BE2C (cell line): ENCODE results near the gene COL8A1.

Experiments used
- DNase-seq: peaks from one replicate; pipeline ENCODE4 v3.0.0-alpha.2; 2020
- H3K27me3 ChIP-seq: fragments of 250-450 bp; sonication (Bioruptor Pico); 2 replicates; pipeline ENCODE4 v1.5.1; 2020; ENCODE audit warnings: mild to moderate bottlenecking
- H3K36me3 ChIP-seq: fragments of 250-450 bp; sonication (Bioruptor Pico); 2 replicates; pipeline ENCODE4 v1.5.1; 2020; ENCODE audit warnings: mild to moderate bottlenecking
- H3K4me1 ChIP-seq: fragments of 250-450 bp; sonication (Bioruptor Pico); 2 replicates; pipeline ENCODE4 v1.5.1; 2020
- H3K4me3 ChIP-seq: 2 replicates; pipeline ENCODE4 v1.5.1; 2011; ENCODE audit warnings: low read depth, low read length
- H3K9me3 ChIP-seq: fragments of 250-450 bp; sonication (Bioruptor Pico); 2 replicates; pipeline ENCODE4 v1.5.1; 2020
- TF ChIP-seq, protein P1 (sequence below): IDR thresholded peaks from 2 replicates; pipeline ENCODE4 v1.5.1; 2012; ENCODE audit warnings: mild to moderate bottlenecking, low read depth, low read length

COL8A1 gene

DNA sequence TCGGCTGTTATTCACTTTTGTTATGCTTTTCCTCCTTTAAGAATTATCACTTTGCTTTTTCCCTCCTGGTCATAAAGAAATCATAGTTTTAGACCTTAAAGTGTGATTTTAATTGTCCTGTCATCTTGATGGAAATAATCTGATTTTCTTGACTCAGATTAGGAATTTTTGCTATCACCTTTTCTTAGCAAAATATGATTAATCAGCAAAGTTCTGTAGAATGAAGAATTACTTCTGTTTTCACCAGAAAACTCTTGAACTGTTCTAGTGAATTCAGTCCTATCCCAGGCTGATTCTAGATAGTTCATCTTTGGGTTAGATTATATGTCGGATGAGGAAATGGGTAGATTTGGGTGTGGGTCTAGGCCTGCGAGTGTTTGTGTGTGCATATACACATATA, 191.4 kb downstream of the COL8A1 start:
- DNase-seq, result no peak
- H3K9me3 ChIP-seq, result no peaks in the 10 kb centered on the region
- H3K27me3 ChIP-seq, result no peaks in the 10 kb centered on the region
- H3K4me3 ChIP-seq, result no peak overlapping the region
- peaks cover 5% of the 10 kb centered on the region for H3K4me1 ChIP-seq
- no peaks in the 10 kb centered on the region for H3K36me3 ChIP-seq
- TF ChIP-seq, protein P1, sequence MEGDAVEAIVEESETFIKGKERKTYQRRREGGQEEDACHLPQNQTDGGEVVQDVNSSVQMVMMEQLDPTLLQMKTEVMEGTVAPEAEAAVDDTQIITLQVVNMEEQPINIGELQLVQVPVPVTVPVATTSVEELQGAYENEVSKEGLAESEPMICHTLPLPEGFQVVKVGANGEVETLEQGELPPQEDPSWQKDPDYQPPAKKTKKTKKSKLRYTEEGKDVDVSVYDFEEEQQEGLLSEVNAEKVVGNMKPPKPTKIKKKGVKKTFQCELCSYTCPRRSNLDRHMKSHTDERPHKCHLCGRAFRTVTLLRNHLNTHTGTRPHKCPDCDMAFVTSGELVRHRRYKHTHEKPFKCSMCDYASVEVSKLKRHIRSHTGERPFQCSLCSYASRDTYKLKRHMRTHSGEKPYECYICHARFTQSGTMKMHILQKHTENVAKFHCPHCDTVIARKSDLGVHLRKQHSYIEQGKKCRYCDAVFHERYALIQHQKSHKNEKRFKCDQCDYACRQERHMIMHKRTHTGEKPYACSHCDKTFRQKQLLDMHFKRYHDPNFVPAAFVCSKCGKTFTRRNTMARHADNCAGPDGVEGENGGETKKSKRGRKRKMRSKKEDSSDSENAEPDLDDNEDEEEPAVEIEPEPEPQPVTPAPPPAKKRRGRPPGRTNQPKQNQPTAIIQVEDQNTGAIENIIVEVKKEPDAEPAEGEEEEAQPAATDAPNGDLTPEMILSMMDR, result no peak

DNA sequence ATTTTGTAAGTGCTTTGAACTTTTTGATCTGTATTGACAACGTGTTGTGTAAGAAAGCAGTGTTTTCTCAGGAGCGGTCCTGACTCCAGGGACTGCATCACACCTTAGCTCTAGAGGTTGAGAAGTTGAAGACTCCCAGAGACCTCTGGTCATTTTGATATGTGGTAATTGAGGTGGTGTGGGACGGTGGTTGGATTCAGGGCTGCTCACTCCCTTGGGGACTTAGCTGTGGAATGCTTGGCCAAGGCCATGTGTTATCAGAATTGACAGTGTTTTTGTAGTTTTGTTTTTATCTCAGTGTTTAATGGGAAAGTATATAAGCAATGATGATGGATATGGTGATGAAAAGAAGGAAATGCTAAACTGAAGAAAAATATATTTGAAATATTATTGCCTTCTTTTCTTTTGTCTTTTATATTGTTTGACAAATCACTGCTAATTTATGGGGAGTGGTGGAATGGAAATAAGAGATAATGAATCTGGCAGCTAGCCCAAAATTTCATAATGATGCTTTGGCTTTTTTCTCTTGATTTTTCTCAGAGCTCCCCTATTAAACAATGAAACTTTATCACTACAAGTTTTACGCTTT, 195.3 kb downstream of the COL8A1 start:
- Histone ChIP-seq H3K9me3 (no peaks in the 10 kb centered on the region), H3K27me3 (no peaks in the 10 kb centered on the region), H3K4me1 (no peaks in the 10 kb centered on the region), H3K4me3 (no peak overlapping the region), H3K36me3 (no peaks in the 10 kb centered on the region)
- DNase-seq, result no peak
- TF ChIP-seq, protein P1, result no peak

DNA sequence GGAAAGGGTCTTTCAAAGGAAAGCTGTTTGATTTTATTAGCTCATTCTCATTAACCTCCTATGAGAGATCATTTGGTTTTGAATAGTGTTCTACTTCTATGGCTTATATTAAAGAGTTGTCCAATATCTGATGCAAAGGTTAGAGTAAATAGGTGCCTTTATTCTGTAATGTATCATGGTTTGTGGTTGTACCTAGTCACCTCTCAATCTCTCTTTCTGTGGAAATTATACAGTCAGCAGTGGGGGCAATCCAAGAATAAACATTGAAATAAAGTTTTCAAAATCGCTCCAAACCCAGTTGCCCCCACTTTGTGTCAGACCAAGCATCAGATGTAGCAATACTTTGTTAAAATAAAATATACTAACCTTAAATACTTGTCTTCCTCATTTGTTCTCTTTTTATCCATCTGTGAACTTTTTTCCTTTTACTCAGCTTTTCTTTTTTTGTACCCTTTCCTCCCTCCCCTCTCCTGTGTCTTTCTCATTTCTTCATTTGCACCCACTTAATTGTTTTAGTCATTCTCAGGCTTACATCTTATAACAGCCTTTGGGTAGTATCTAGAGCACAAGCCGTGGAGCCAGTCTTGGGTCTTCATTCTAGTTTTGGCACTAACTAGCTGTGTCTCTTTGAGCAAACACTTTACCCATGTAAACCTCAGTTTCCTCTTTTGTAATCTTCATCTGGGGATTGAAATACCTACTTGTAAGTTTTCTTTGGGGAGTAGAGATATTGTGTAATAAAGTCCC, 196.0 kb downstream of the COL8A1 start:
- H3K36me3 ChIP-seq, result no peaks in the 10 kb centered on the region
- H3K4me1 ChIP-seq, result no peaks in the 10 kb centered on the region
- H3K27me3 ChIP-seq, result no peaks in the 10 kb centered on the region
- no peak overlapping the region for H3K4me3 ChIP-seq
- no peaks in the 10 kb centered on the region for H3K9me3 ChIP-seq
- TF ChIP-seq, protein P1, result no peak
- no peak for DNase-seq

DNA sequence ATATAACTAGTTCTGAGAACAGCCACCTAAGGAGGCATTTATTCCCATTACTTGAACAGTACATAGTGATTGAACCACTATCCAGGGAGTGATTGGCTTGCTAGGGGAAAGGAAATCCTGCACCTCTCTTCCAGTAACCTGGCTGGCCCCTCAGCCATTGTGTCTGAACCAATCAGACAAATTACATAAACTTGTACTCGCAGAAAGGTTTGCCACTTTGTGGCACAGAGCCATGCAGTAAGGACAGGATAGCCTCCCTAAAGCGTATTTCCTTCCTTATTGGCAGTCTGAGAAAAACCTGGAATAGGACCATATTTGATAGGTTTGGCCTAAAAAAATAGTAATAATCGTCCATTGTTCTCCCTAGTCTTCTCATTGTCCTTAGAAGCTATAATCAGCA, 198.3 kb downstream of the COL8A1 start:
- no peak for DNase-seq
- Histone ChIP-seq H3K36me3 (no peaks in the 10 kb centered on the region), H3K9me3 (no peaks in the 10 kb centered on the region), H3K4me3 (no peak overlapping the region), H3K27me3 (no peaks in the 10 kb centered on the region), H3K4me1 (no peaks in the 10 kb centered on the region)
- TF ChIP-seq, protein P1, result no peak

DNA sequence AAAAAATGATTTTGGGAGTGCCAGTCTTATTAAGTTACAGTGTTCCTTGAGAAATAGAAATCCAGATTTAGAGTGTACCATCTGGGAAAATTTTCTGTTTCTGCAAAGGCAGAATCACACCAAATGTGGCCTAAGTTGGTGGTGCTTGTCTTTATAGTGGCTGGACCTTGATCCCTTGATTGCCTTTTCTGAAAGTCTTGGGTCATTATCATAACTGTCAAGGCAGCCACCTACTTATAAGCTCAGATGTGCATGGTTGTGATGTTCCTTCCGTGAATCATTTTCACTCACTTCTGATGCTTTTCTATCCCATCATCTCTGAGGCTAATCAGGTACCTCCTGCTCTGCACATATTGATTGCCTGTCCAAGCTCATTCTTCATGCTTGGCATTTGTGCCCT, 199.3 kb downstream of the COL8A1 start:
- H3K4me3 ChIP-seq, result no peak overlapping the region
- H3K36me3 ChIP-seq, result no peaks in the 10 kb centered on the region
- no peak for DNase-seq
- no peaks in the 10 kb centered on the region for H3K9me3 ChIP-seq
- no peaks in the 10 kb centered on the region for H3K27me3 ChIP-seq
- TF ChIP-seq, protein P1, result no peak
- no peaks in the 10 kb centered on the region for H3K4me1 ChIP-seq

DNA sequence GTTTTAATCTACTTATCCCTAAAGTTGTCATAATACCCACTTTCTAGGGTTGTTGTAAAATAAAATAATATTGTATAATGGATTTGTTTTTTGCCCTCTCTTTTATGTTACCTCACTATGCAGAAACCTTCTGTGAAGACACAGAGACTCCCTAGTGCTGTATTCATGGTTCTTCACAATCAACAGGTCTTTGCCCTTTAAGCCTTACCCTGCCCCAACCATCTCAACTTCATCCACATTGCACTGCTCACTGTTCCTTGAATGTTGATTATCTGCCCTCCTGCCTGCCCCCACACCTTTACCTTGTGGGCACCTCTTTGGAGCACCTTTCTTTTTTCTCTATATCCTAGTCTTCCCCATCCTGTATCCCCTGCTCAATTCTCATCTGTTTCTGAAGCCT, 200.4 kb downstream of the COL8A1 start:
- DNase-seq, result no peak
- Histone ChIP-seq H3K36me3 (no peaks in the 10 kb centered on the region), H3K27me3 (no peaks in the 10 kb centered on the region), H3K9me3 (no peaks in the 10 kb centered on the region), H3K4me3 (no peak overlapping the region), H3K4me1 (no peaks in the 10 kb centered on the region)
- TF ChIP-seq, protein P1, result no peak
